Colonic mucosa (tissue), 4 donors: ENCODE results near the gene AOX1. TPM values are rescaled to one million over a fixed set of nuclear protein-coding genes. Genes with fewer than 3 reads are reported as not detected.

Experiments
- DNase-seq: peaks from one replicate; pipeline ENCODE4 v3.0.0-alpha.2; 2020
- H3K27ac ChIP-seq: fragments of 200-600 bp; one replicate; pipeline ENCODE4 v1.8.0; 2021
- H3K27me3 ChIP-seq: fragments of 200-600 bp; one replicate; pipeline ENCODE4 v1.8.0; 2021
- H3K36me3 ChIP-seq: fragments of 200-600 bp; one replicate; pipeline ENCODE4 v1.8.0; 2021
- H3K4me1 ChIP-seq: fragments of 200-600 bp; one replicate; pipeline ENCODE4 v1.8.0; 2021; ENCODE audit warnings: mild to moderate bottlenecking
- H3K4me3 ChIP-seq: fragments of 200-600 bp; one replicate; pipeline ENCODE4 v1.8.0; 2021
- H3K9ac ChIP-seq, 2 donors: one replicate each; pipeline ENCODE4 v1.7.0; 2013; ENCODE audit warnings: control low read depth in 2 of 2, low read depth in 2 of 2, low read length in 2 of 2
- H3K9me3 ChIP-seq: fragments of 200-600 bp; one replicate; pipeline ENCODE4 v1.8.0; 2021
- CTCF ChIP-seq: fragments of 200-600 bp; IDR thresholded peaks from one replicate; pipeline ENCODE4 v1.8.0; 2022; ENCODE audit warnings: antibody characterized with exemption, mild to moderate bottlenecking
- intact Hi-C: fragments of 100-400 bp; cut with DNase I; formaldehyde crosslinking; loops from one replicate; pipeline ENCODE4 v1.14.1; 2022
- total RNA-seq, 2 donors: library from RNA; stranded (reverse); fragmentation: NEBNext Ultra II Directional in 1 of 2; extraction: Animal tissue kit (Norgen Biotek cat#: 25700) in 1 of 2; gene quantifications; one replicate each; pipeline ENCODE4 v1.2.1, GENCODE V29; 2021
- donor health status: healthy.
- donor health status: DM: no; HTN: no; CAD: no.
- donor health status: DM: no; HTN: no; CAD: no.

AOX1 gene
- total RNA-seq, 2 donors from 2014 or later = 2.9 to 3.3 TPM

GRCh38 chr2:200587007-200587616 lies 1.3 kb downstream of the AOX1 start:
- H3K27ac ChIP-seq = no peak overlapping the region
- TF ChIP-seq CTCF = no peak
- no peaks in the 10 kb centered on the region for H3K4me1 ChIP-seq
- no peaks in the 10 kb centered on the region for H3K36me3 ChIP-seq
- H3K9ac ChIP-seq = no peak overlapping the region
- H3K4me3 ChIP-seq = no peak overlapping the region
- no peaks in the 10 kb centered on the region for H3K27me3 ChIP-seq
- no peaks in the 10 kb centered on the region for H3K9me3 ChIP-seq
- intact Hi-C loops = no loop called here
- no peak for DNase-seq

DNA sequence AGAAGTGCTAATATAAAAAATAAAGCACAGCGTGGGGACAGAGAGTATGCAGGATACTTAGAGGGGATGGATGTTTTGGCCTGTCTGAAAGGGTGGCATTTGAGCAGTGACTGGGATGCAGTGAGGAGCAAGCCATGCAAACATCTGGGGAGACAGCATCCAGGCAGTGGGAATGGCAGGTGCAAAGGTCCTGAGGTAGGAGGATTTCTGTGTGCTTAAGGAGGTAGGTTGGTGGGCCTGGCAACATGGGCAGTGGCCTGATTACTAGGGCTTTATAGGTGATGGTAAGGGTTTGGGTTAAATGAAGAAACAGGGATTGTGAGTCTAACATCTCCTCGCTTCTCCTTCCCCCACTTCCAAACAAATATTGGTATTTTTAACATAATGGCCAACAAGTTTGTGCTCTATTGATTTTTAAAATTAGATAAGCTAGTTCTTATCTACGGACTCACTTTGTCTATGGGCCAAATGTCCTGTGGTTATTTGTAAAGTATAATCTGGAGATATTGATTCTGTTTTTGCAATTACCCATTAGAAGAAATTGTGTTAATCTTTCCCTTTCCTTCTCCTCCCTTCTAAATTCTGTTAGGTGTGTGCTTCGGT lies 2.4 kb downstream of the AOX1 start:
- DNase-seq = no peak
- intact Hi-C loops = no loop called here
- Histone ChIP-seq H3K36me3 (no peaks in the 10 kb centered on the region), H3K27me3 (no peaks in the 10 kb centered on the region), H3K9ac (no peak overlapping the region), H3K9me3 (no peaks in the 10 kb centered on the region), H3K4me1 (peaks cover 2% of the 10 kb centered on the region), H3K27ac (no peak overlapping the region), H3K4me3 (no peak overlapping the region)
- TF ChIP-seq CTCF = no peak

DNA sequence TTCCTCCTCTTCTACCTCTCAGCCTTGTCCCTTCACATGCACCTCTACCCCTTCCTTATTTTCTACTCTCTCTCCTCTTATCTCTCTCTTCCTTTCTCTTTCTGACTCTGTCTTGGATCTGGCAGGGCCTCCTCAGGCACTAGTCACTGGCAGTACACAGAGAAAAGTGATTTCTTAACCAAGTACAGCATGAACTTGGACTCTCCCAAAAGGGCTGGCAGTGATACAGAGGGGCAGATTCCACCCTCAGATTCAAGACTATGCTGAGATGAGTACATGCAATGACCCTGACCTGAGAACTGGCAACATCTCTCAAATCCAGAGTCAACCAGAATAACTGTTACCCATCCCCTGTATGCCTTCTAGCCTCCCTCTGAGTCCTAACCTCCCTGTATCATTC lies 4.3 kb downstream of the AOX1 start:
- Histone ChIP-seq H3K27ac (no peak overlapping the region), H3K4me3 (no peak overlapping the region), H3K9me3 (no peaks in the 10 kb centered on the region), H3K4me1 (peaks cover 2% of the 10 kb centered on the region), H3K36me3 (no peaks in the 10 kb centered on the region), H3K27me3 (no peaks in the 10 kb centered on the region), H3K9ac (no peak overlapping the region)
- no peak for TF ChIP-seq CTCF
- DNase-seq = no peak
- intact Hi-C loops = no loop called here

GRCh38 chr2:200591308-200591707 lies 5.5 kb downstream of the AOX1 start:
- no peaks in the 10 kb centered on the region for H3K9me3 ChIP-seq
- H3K4me1 ChIP-seq = peaks cover 2% of the 10 kb centered on the region
- no peak for DNase-seq
- intact Hi-C loops = no loop called here
- no peak for TF ChIP-seq CTCF
- no peak overlapping the region for H3K9ac ChIP-seq
- H3K36me3 ChIP-seq = no peaks in the 10 kb centered on the region
- no peak overlapping the region for H3K27ac ChIP-seq
- no peaks in the 10 kb centered on the region for H3K27me3 ChIP-seq
- no peak overlapping the region for H3K4me3 ChIP-seq

GRCh38 chr2:200592406-200593075 lies 6.7 kb downstream of the AOX1 start:
- no peak overlapping the region for H3K27ac ChIP-seq
- no peaks in the 10 kb centered on the region for H3K36me3 ChIP-seq
- H3K27me3 ChIP-seq = no peaks in the 10 kb centered on the region
- DNase-seq = no peak
- intact Hi-C loops = no loop called here
- peaks cover 2% of the 10 kb centered on the region for H3K4me1 ChIP-seq
- H3K9me3 ChIP-seq = no peaks in the 10 kb centered on the region
- H3K4me3 ChIP-seq = no peak overlapping the region
- no peak for TF ChIP-seq CTCF
- H3K9ac ChIP-seq = no peak overlapping the region
